GM21619 (cell line): ENCODE results near the gene KMT2D.
"Not testable (repeated sequence)": the region's sequence is repeated elsewhere in the genome, so short reads cannot be mapped to it uniquely, and the experiment has no call there.

Source experiments
- ATAC-seq: cut with Tn5 transposase; IDR thresholded peaks from one replicate; pipeline ENCODE4 v1.9.1; 2021; ENCODE audit not compliant: unreplicated experiment

The KMT2D gene

GRCh38 chr12:49088150-49088931 is 27.7 kb upstream of the KMT2D start:
- ATAC-seq = peak; percentile 74

GRCh38 chr12:49086116-49086515 is 25.5 kb upstream of the KMT2D start:
- ATAC-seq = no peak

GRCh38 chr12:49084438-49084837 is 23.8 kb upstream of the KMT2D start:
- no peak for ATAC-seq

- no peak for ATAC-seq
Observed at GRCh38 chr12:49079793-49080192, 19.2 kb upstream of the KMT2D start.

GRCh38 chr12:49070971-49071370 is 10.4 kb upstream of the KMT2D start:
- ATAC-seq = no peak

- ATAC-seq = peak; percentile 94
Observed at GRCh38 chr12:49069507-49070346, 9.1 kb upstream of the KMT2D start, which contains the start of gene RHEBL1. Gene RHEBL1 (minus strand): TSS chr12:49069979. CDS start chr12:49069785, 194 bp downstream.

- ATAC-seq = no peak
Observed at GRCh38 chr12:49068879-49069506, 8.4 kb upstream of the KMT2D start.

GRCh38 chr12:49066120-49066519 is 5.5 kb upstream of the KMT2D start:
- no peak for ATAC-seq

- no peak for ATAC-seq
Observed at GRCh38 chr12:49064767-49065152, 4.2 kb upstream of the KMT2D start.

GRCh38 chr12:49061916-49062315 is 1.3 kb upstream of the KMT2D start:
- not testable (repeated sequence) for ATAC-seq

- no peak for ATAC-seq
Observed at GRCh38 chr12:49061157-49061650, 610 bp upstream of the KMT2D start.

GRCh38 chr12:49059299-49060171 is 1.1 kb downstream of the KMT2D start:
- ATAC-seq = peak; percentile 7

GRCh38 chr12:49059045-49059298 is 1.6 kb downstream of the KMT2D start:
- no peak for ATAC-seq

- no peak for ATAC-seq
Observed at GRCh38 chr12:49058366-49059044, 2.1 kb downstream of the KMT2D start.

- no peak for ATAC-seq
Observed at GRCh38 chr12:49057888-49058287, 2.7 kb downstream of the KMT2D start.

GRCh38 chr12:49055978-49056754 is 4.4 kb downstream of the KMT2D start:
- peak; percentile 72 for ATAC-seq

- ATAC-seq = no peak
Observed at GRCh38 chr12:49055092-49055491, 5.5 kb downstream of the KMT2D start.

- ATAC-seq = no peak
Observed at GRCh38 chr12:49054524-49054923, 6.1 kb downstream of the KMT2D start.

GRCh38 chr12:49054096-49054495 is 6.5 kb downstream of the KMT2D start:
- ATAC-seq = no peak
